GM21367 (cell line): ENCODE results near the gene ANKRD49.

Source experiments
- ATAC-seq: cut with Tn5 transposase; IDR thresholded peaks from one replicate; pipeline ENCODE4 v1.9.1; 2021; ENCODE audit not compliant: unreplicated experiment

The ANKRD49 gene

GRCh38 chr11:94543695-94544645 lies 50.2 kb downstream of the ANKRD49 start, which contains the start of gene FUT4:
TSS of gene FUT4 (plus strand) at chr11:94543921. CDS start at chr11:94544134, 213 bp downstream.
- peak; percentile 89 for ATAC-seq

GRCh38 chr11:94544646-94545263 lies 51.0 kb downstream of the ANKRD49 start:
- no peak for ATAC-seq

- no peak for ATAC-seq
These were observed 51.7 kb downstream of the ANKRD49 start for GRCh38 chr11:94545264-94546161.

GRCh38 chr11:94546162-94546470 lies 52.3 kb downstream of the ANKRD49 start:
- ATAC-seq, result no peak

GRCh38 chr11:94546886-94547285 lies 53.1 kb downstream of the ANKRD49 start:
- no peak for ATAC-seq

- ATAC-seq, result no peak
These were observed 55.4 kb downstream of the ANKRD49 start for GRCh38 chr11:94549146-94549545.
